B cell (primary cell): ENCODE measurements around the gene PIGR. TPM values are rescaled to one million over a fixed set of nuclear protein-coding genes. Genes with fewer than 3 reads are reported as not detected.

Source experiments
- ATAC-seq: fragments of 200-7000 bp; cut with Tn5 transposase; one replicate; pipeline ENCODE4 v1.10.0; 2021; ENCODE audit warnings: low read depth, mild to moderate bottlenecking, moderate number of reproducible peaks, moderate library complexity
- CTCF ChIA-PET: fragments of 350-600 bp; sonication (Branson Sonifier 250); formaldehyde crosslinking; loops from one replicate; lab custom pipeline; 2021; ENCODE audit warnings: antibody characterized with exemption, inconsistent platforms; lab: Charles Lee
- POLR2A ChIA-PET: fragments of 350-600 bp; sonication (Branson Sonifier 250); formaldehyde crosslinking; loops from one replicate; lab custom pipeline; 2021; ENCODE audit warnings: antibody characterized with exemption; lab: Charles Lee
- DNase-seq: peaks from one replicate; pipeline ENCODE4 v3.0.0; 2013
- H2AFZ ChIP-seq: 2 replicates; pipeline ENCODE4 v1.6.1; 2012; ENCODE audit warnings: mild to moderate bottlenecking, low read depth, low read length; ENCODE audit not compliant: insufficient read depth, poor library complexity, severe bottlenecking
- H3K27ac ChIP-seq, 2 donors: 1 replicate in 1 of 2; 2 replicates in 1 of 2; pipeline ENCODE4 v1.5.1; 2012 to 2013; ENCODE audit warnings: low read length in 2 of 2, mild to moderate bottlenecking in 2 of 2, moderate library complexity in 1 of 2
- H3K27me3 ChIP-seq, 4 experiments: fragments of 200-600 bp in 1 of 4; sonication (generic) in 1 of 4; replicated peaks in 1 of 4; 1 replicate in 2 of 4; 2 replicates in 2 of 4; pipeline versions ENCODE4 v1.6.1 to v1.7.0; 2013 to 2016; ENCODE audit warnings: low read length in 3 of 4, mild to moderate bottlenecking in 2 of 4, mixed read lengths in 1 of 4, moderate library complexity in 1 of 4; ENCODE audit not compliant: insufficient read depth in 4 of 4, control insufficient read depth in 3 of 4; ENCODE audit errors: control extremely low read depth in 1 of 4
- H3K36me3 ChIP-seq, 2 experiments: replicated peaks in 1 of 2; 1 replicate in 1 of 2; 2 replicates in 1 of 2; pipeline versions ENCODE4 v1.6.1 to v1.7.1; 2013; ENCODE audit warnings: low read length in 1 of 2; ENCODE audit not compliant: insufficient read depth in 2 of 2, control insufficient read depth in 1 of 2; ENCODE audit errors: control extremely low read depth in 1 of 2, extremely low read depth in 1 of 2
- H3K4me1 ChIP-seq, 2 donors: fragments of 200-600 bp in 1 of 2; sonication (generic) in 1 of 2; 1 replicate in 1 of 2; 2 replicates in 1 of 2; pipeline versions ENCODE4 v1.5.1 to v1.6.1; 2013 to 2017; ENCODE audit warnings: low read length in 2 of 2; ENCODE audit not compliant: control insufficient read depth in 2 of 2, insufficient read depth in 2 of 2
- H3K4me2 ChIP-seq: replicated peaks from 2 replicates; pipeline ENCODE3; 2012; ENCODE audit warnings: mild to moderate bottlenecking, low read depth, low read length; ENCODE audit not compliant: poor library complexity, severe bottlenecking
- H3K4me3 ChIP-seq, 5 experiments: fragments of 200-600 bp in 1 of 5; sonication (generic) in 1 of 5; 1 replicate in 3 of 5; 2 replicates in 2 of 5; pipeline versions ENCODE4 v1.5.1 to v1.7.0; 2011 to 2016; ENCODE audit warnings: low read length in 4 of 5, mild to moderate bottlenecking in 4 of 5, low read depth in 2 of 5, control low read depth in 1 of 5, moderate library complexity in 1 of 5; ENCODE audit not compliant: insufficient read depth in 1 of 5; ENCODE audit errors: control extremely low read depth in 1 of 5, extremely low read depth in 1 of 5
- H3K79me2 ChIP-seq: fragments of 200-600 bp; sonication (generic); one replicate; pipeline ENCODE4 v1.6.0; 2016; ENCODE audit warnings: low read length; ENCODE audit not compliant: control insufficient read depth, insufficient read depth
- H3K9ac ChIP-seq: fragments of 200-600 bp; sonication (generic); 2 replicates; pipeline ENCODE4 v1.6.1; 2017; ENCODE audit warnings: mild to moderate bottlenecking, low read length, moderate library complexity
- H3K9me3 ChIP-seq, 3 donors: one replicate each; pipeline versions ENCODE4 v1.6.1 to v1.7.1; 2013; ENCODE audit warnings: low read length in 2 of 3; ENCODE audit not compliant: control insufficient read depth in 2 of 3, insufficient read depth in 1 of 3; ENCODE audit errors: control extremely low read depth in 1 of 3
- H4K20me1 ChIP-seq: 2 replicates; pipeline ENCODE4 v1.6.0; 2012; ENCODE audit warnings: mild to moderate bottlenecking, low read length; ENCODE audit not compliant: insufficient read depth, control insufficient read depth, poor library complexity, severe bottlenecking
- H3K27ac Mint-ChIP-seq: one replicate; pipeline ENCODE4 v1.8.0; 2021; ENCODE audit warnings: mixed read lengths
- H3K27me3 Mint-ChIP-seq: one replicate; pipeline ENCODE4 v1.8.0; 2021; ENCODE audit warnings: mixed read lengths
- H3K4me1 Mint-ChIP-seq: one replicate; pipeline ENCODE4 v1.8.0; 2021; ENCODE audit warnings: mixed read lengths
- H3K4me3 Mint-ChIP-seq: one replicate; pipeline ENCODE4 v1.8.0; 2021; ENCODE audit warnings: mixed read lengths
- H3K9me3 Mint-ChIP-seq: one replicate; pipeline ENCODE4 v1.8.0; 2022; ENCODE audit warnings: mixed read lengths; ENCODE audit not compliant: insufficient read depth
- CTCF ChIP-seq: fragments of 200-600 bp; IDR thresholded peaks from one replicate; pipeline ENCODE4 v1.8.0; 2022; ENCODE audit warnings: antibody characterized with exemption, mild to moderate bottlenecking
- EZH2 ChIP-seq: IDR thresholded peaks from 2 replicates; pipeline ENCODE4 v1.6.1; 2012; ENCODE audit warnings: borderline replicate concordance, low read depth, mild to moderate bottlenecking, moderate library complexity, low read length; ENCODE audit not compliant: insufficient read depth, poor library complexity, severe bottlenecking
- WGBS: methylation state at CpG from one replicate; pipeline ENCODE4 v1.1.5; 2013; ENCODE audit warnings: missing lambda C conversion rate; ENCODE audit not compliant: insufficient coverage; 5-methylcytosine and 5-hydroxymethylcytosine counted together
- intact Hi-C: fragments of 100-400 bp; cut with micrococcal nuclease; formaldehyde crosslinking; loops from one replicate; pipeline ENCODE4 v1.10.0; 2022
- polyA plus RNA-seq: library from polyadenylated mRNA; depleted of rRNA; stranded (reverse); fragments of >200 nt; gene quantifications from 2 replicates; pipeline ENCODE4 v1.2.3, GENCODE V29; 2012
- total RNA-seq, 2 donors: library from RNA; stranded (reverse); fragments of 120-200 nt in 1 of 2; gene quantifications; 1 replicate in 1 of 2; 2 replicates in 1 of 2; pipeline versions ENCODE4 v1.2.3 to v1.2.4, GENCODE V29; 2013 to 2022

PIGR gene
- total and polyA plus RNA-seq, 2 donors (not counting 1 experiment from before 2014, with no cell fraction given): 0.31 to 1.1 TPM

GRCh38 chr1:206926286-206926685, 20.0 kb downstream of the PIGR start:
- Histone ChIP-seq H3K79me2 (peaks cover 89% of the 10 kb centered on the region), H3K4me2 (peak overlapping the region; percentile 29), H3K27ac (peak overlapping the region; percentile 88 to 96), H3K9ac (no peak overlapping the region), H3K4me1 (peaks cover 92 to 94% of the 10 kb centered on the region in 2 donors), H3K36me3 (no peaks in the 10 kb centered on the region), H3K4me3 (no peak overlapping the region), H3K9me3 (no peaks in the 10 kb centered on the region), H3K27me3 (no peaks in the 10 kb centered on the region), H4K20me1 (no peaks in the 10 kb centered on the region), H2AFZ (no peak overlapping the region)
- ATAC-seq (no peak), DNase-seq (no peak)
- 100% methylated on average over 2 of the region's 2 CpGs for WGBS
- TF ChIP-seq EZH2 (no peak), CTCF (no peak)
- no peaks in the 10 kb centered on the region for H3K27me3 Mint-ChIP-seq
- peaks cover 44% of the 10 kb centered on the region for H3K4me1 Mint-ChIP-seq
- peak overlapping the region; percentile 21 for H3K4me3 Mint-ChIP-seq
- POLR2A ChIA-PET: interaction anchor here (1.8 to 2.7 kb wide), 2 partner anchors 11 to 21 kb away, joined by 8 to 11 read pairs; no protein-coding TSS in a partner anchor
- H3K27ac Mint-ChIP-seq: peak overlapping the region; percentile 89
- CTCF ChIA-PET: interaction anchor here (0.6 to 14.5 kb wide), 7 partner anchors 7 to 301 kb away, joined by 3 to 723 read pairs (median 12); partner anchors contain the start of gene FCMR
- no peaks in the 10 kb centered on the region for H3K9me3 Mint-ChIP-seq
- intact Hi-C loops: loop anchor here (5.0 kb wide), 1 partner anchor 396 kb away; the partner anchor contains the start of gene CD55

DNA sequence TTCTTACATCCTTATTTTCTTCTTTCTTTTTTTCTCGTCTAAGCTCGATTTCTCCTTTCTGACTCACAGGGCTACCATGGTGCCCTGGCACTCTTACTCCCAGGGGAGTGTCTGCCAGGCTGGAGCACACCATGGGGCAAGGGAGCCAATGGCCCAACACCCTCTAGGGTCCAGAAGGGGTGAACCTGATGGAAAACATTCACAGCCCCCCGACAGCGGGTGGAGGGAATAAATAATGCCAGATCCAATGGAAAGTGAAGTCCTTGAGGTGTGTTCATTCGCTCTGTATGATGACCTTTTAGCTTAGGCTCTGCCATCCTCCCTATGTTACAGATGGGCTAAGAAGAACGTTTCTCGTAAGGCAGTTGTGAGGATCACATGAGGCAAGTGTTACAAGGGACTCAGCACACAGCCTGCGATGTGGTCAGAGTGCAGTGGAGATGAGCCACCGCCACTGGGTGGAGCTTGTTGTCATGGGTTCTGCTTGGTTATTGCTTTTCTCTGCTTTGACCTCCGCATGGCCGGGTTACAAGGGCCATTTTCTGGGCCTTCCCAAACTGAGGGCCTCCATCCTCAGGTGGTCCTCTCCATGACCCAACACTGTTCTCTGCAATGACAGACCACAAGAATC, 21.0 kb downstream of the PIGR start:
- Histone ChIP-seq H3K4me2 (peak overlapping the region; percentile 81), H3K27me3 (no peaks in the 10 kb centered on the region), H4K20me1 (peaks cover 4% of the 10 kb centered on the region), H3K27ac (peak overlapping the region; percentile 88 to 96), H3K9me3 (no peaks in the 10 kb centered on the region), H3K9ac (peak overlapping the region; percentile 96), H3K4me1 (peaks cover 82 to 84% of the 10 kb centered on the region in 2 donors), H3K79me2 (peaks cover 93% of the 10 kb centered on the region), H2AFZ (peak overlapping the region; percentile 12), H3K36me3 (peaks cover 3 to 7% of the 10 kb centered on the region in 2 experiments), H3K4me3 (peak overlapping the region in 1 of 5 experiments; percentile 17)
- 20% methylated on average over 11 of the region's 11 CpGs for WGBS
- ChIA-PET POLR2A (interaction anchor here (0.6 to 2.7 kb wide), 9 partner anchors 10 to 1295 kb away, joined by 4 to 11 read pairs (median 6); no protein-coding TSS in a partner anchor), CTCF (interaction anchor here (0.5 to 14.5 kb wide), 9 partner anchors 8 to 291 kb away, joined by 3 to 723 read pairs (median 9); partner anchors contain the start of genes DYRK3 and FCMR)
- H3K27ac Mint-ChIP-seq: no peak overlapping the region
- intact Hi-C loops: loop anchor here (2.0 to 5.0 kb wide), 2 partner anchors 244 to 397 kb away; partner anchors contain the start of gene CD55
- no peak overlapping the region for H3K4me3 Mint-ChIP-seq
- TF ChIP-seq CTCF (peak; percentile 19), EZH2 (no peak)
- peaks cover 37% of the 10 kb centered on the region for H3K4me1 Mint-ChIP-seq
- ATAC-seq: peak; percentile 53
- H3K9me3 Mint-ChIP-seq: no peaks in the 10 kb centered on the region
- DNase-seq: peak; percentile 84
- no peaks in the 10 kb centered on the region for H3K27me3 Mint-ChIP-seq
